ENCODE data around the gene SLC4A9. TPM values are rescaled to one million over a fixed set of nuclear protein-coding genes. Genes with fewer than 3 reads are reported as not detected.

The SLC4A9 gene
- total and polyA plus RNA-seq, 2 donors from 2014 or later: 2.5 to 29.9 TPM

- peaks cover 0 to 2% (median 0%) of the 10 kb centered on the region in 3 donors for H3K36me3 ChIP-seq (ENCODE audit: control insufficient read depth in 2 of 3, insufficient read depth in 3 of 3, low read length in 3 of 3)
- H3K4me3 ChIP-seq (ENCODE audit: low read length in 3 of 3): no peak overlapping the region
- intact Hi-C loops (cut with DNase I): no loop called here
- H3K9me3 ChIP-seq (ENCODE audit: control insufficient read depth in 2 of 3, insufficient read depth in 1 of 3, low read length in 3 of 3): no peaks in the 10 kb centered on the region
- H3K4me1 ChIP-seq (ENCODE audit: control insufficient read depth in 2 of 3, insufficient read depth in 2 of 3, low read depth in 1 of 3, low read length in 3 of 3): peaks cover 0 to 8% (median 6%) of the 10 kb centered on the region in 3 donors
- no peak overlapping the region for H3K9ac ChIP-seq (ENCODE audit: low read length in 3 of 3)
- H3K27me3 ChIP-seq (ENCODE audit: control insufficient read depth, insufficient read depth, low read length): no peaks in the 10 kb centered on the region
- no peak for FAIRE-seq
- no peak for DNase-seq
- TF ChIP-seq, protein P1, sequence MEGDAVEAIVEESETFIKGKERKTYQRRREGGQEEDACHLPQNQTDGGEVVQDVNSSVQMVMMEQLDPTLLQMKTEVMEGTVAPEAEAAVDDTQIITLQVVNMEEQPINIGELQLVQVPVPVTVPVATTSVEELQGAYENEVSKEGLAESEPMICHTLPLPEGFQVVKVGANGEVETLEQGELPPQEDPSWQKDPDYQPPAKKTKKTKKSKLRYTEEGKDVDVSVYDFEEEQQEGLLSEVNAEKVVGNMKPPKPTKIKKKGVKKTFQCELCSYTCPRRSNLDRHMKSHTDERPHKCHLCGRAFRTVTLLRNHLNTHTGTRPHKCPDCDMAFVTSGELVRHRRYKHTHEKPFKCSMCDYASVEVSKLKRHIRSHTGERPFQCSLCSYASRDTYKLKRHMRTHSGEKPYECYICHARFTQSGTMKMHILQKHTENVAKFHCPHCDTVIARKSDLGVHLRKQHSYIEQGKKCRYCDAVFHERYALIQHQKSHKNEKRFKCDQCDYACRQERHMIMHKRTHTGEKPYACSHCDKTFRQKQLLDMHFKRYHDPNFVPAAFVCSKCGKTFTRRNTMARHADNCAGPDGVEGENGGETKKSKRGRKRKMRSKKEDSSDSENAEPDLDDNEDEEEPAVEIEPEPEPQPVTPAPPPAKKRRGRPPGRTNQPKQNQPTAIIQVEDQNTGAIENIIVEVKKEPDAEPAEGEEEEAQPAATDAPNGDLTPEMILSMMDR (IDR thresholded peaks at IDR 0.05; ENCODE audit: borderline replicate concordance, extremely low read depth, insufficient read depth): no peak
- H3K27ac ChIP-seq (ENCODE audit: low read depth in 2 of 2, low read length in 2 of 2): no peak overlapping the region
These were observed 7.4 kb downstream of the SLC4A9 start for GRCh38 chr5:140367256-140368013.

GRCh38 chr5:140371356-140372151, 11.6 kb downstream of the SLC4A9 start:
- DNase-seq: no peak
- intact Hi-C loops (cut with DNase I): no loop called here
- H3K27ac ChIP-seq (ENCODE audit: low read depth in 2 of 2, low read length in 2 of 2): no peak overlapping the region
- TF ChIP-seq, protein P1 (IDR thresholded peaks at IDR 0.05; ENCODE audit: borderline replicate concordance, extremely low read depth, insufficient read depth): no peak
- no peaks in the 10 kb centered on the region for H3K27me3 ChIP-seq (ENCODE audit: control insufficient read depth, insufficient read depth, low read length)
- peaks cover 0 to 2% (median 0%) of the 10 kb centered on the region in 3 donors for H3K36me3 ChIP-seq (ENCODE audit: control insufficient read depth in 2 of 3, insufficient read depth in 3 of 3, low read length in 3 of 3)
- no peak overlapping the region for H3K9ac ChIP-seq (ENCODE audit: low read length in 3 of 3)
- no peaks in the 10 kb centered on the region for H3K9me3 ChIP-seq (ENCODE audit: control insufficient read depth in 2 of 3, insufficient read depth in 1 of 3, low read length in 3 of 3)
- peaks cover 0 to 3% (median 0%) of the 10 kb centered on the region in 3 donors for H3K4me1 ChIP-seq (ENCODE audit: control insufficient read depth in 2 of 3, insufficient read depth in 2 of 3, low read depth in 1 of 3, low read length in 3 of 3)
- no peak overlapping the region for H3K4me3 ChIP-seq (ENCODE audit: low read length in 3 of 3)
- FAIRE-seq: no peak

- Histone ChIP-seq H3K9ac (ENCODE audit: low read length in 3 of 3) (no peak overlapping the region), H3K4me1 (ENCODE audit: control insufficient read depth in 2 of 3, insufficient read depth in 2 of 3, low read depth in 1 of 3, low read length in 3 of 3) (peaks cover 0 to 3% (median 0%) of the 10 kb centered on the region in 3 donors), H3K27me3 (ENCODE audit: control insufficient read depth, insufficient read depth, low read length) (no peaks in the 10 kb centered on the region), H3K36me3 (ENCODE audit: control insufficient read depth in 2 of 3, insufficient read depth in 3 of 3, low read length in 3 of 3) (no peaks in the 10 kb centered on the region), H3K27ac (ENCODE audit: low read depth in 2 of 2, low read length in 2 of 2) (no peak overlapping the region), H3K4me3 (ENCODE audit: low read length in 3 of 3) (no peak overlapping the region), H3K9me3 (ENCODE audit: control insufficient read depth in 2 of 3, insufficient read depth in 1 of 3, low read length in 3 of 3) (no peaks in the 10 kb centered on the region)
- intact Hi-C loops (cut with DNase I): no loop called here
- TF ChIP-seq, protein P1 (IDR thresholded peaks at IDR 0.05; ENCODE audit: borderline replicate concordance, extremely low read depth, insufficient read depth): peak; percentile 84
- no peak for FAIRE-seq
- peak; percentile 71 to 90 (median 81) for DNase-seq
These were observed 13.0 kb downstream of the SLC4A9 start for GRCh38 chr5:140372971-140373487.

Data from kidney (tissue), 14 donors.